SK-N-SH (cell line): Measurements from ENCODE around the gene INPP5A. TPM values are rescaled to one million over a fixed set of nuclear protein-coding genes. Genes with fewer than 3 reads are reported as not detected.
A peak's percentile ranks its signal among the peaks of the same experiment; 100 is the strongest.

Source experiments
- CTCF ChIA-PET: fragments of 300-600, 350-600 bp; formaldehyde crosslinking; extraction: SDS; loops from one replicate; lab custom pipeline; 2021; lab: Yijun Ruan, JAX
- POLR2A ChIA-PET: fragments of 350-600 bp; sonication (Branson Sonifier 250); formaldehyde crosslinking; extraction: SDS; loops from one replicate; lab custom pipeline; 2020; ENCODE audit warnings: antibody characterized with exemption, inconsistent platforms; lab: Yijun Ruan, JAX
- DNase-seq: peaks from one replicate; pipeline ENCODE4 v3.0.0; 2012
- H2AFZ ChIP-seq: fragments of 200-600 bp; sonication (generic); 2 replicates; pipeline ENCODE4 v1.8.1; 2016; ENCODE audit warnings: antibody characterized with exemption, mild to moderate bottlenecking, low read depth
- H3F3A ChIP-seq: fragments of 200-600 bp; sonication (generic); replicated peaks from 2 replicates; pipeline ENCODE3; 2016; ENCODE audit warnings: antibody characterized with exemption, mild to moderate bottlenecking; ENCODE audit not compliant: insufficient read depth
- H3K27ac ChIP-seq, 2 experiments: fragments of 200-500 bp in 1 of 2; fragments of 200-600 bp in 1 of 2; sonication (Bioruptor generic) in 1 of 2; sonication (generic), shearing (Covaris generic) in 1 of 2; 2 replicates each; pipeline versions ENCODE4 v1.5.1 to v1.6.1; 2014 to 2016; ENCODE audit warnings: low read depth in 2 of 2, inconsistent platforms in 1 of 2, low read length in 1 of 2, mild to moderate bottlenecking in 1 of 2, mixed read lengths in 1 of 2
- H3K27me3 ChIP-seq: fragments of 200-600 bp; sonication (generic), shearing (Covaris generic); 2 replicates; pipeline ENCODE4 v1.6.1; 2016; ENCODE audit warnings: mixed run types; ENCODE audit not compliant: insufficient read depth
- H3K36me3 ChIP-seq, 2 experiments: fragments of 200-500 bp in 1 of 2; fragments of 200-600 bp in 1 of 2; sonication (Bioruptor generic) in 1 of 2; sonication (generic) in 1 of 2; replicated peaks in 1 of 2; 2 replicates each; pipeline versions ENCODE3 to v1.5.1; 2014 to 2016; ENCODE audit warnings: low read length in 1 of 2, mild to moderate bottlenecking in 1 of 2; ENCODE audit not compliant: insufficient read depth in 2 of 2, control insufficient read depth in 1 of 2
- H3K4me1 ChIP-seq, 2 experiments: fragments of 200-500 bp in 1 of 2; fragments of 200-600 bp in 1 of 2; sonication (Bioruptor generic) in 1 of 2; sonication (generic), shearing (Covaris generic) in 1 of 2; 2 replicates each; pipeline versions ENCODE4 v1.5.1 to v1.6.1; 2014 to 2016; ENCODE audit warnings: low read depth in 1 of 2, low read length in 1 of 2, mixed run types in 1 of 2; ENCODE audit not compliant: insufficient read depth in 2 of 2, control insufficient read depth in 1 of 2
- H3K4me2 ChIP-seq: fragments of 200-600 bp; sonication (generic), shearing (Covaris generic); 2 replicates; pipeline ENCODE4 v1.6.1; 2017; ENCODE audit warnings: mixed run types
- H3K4me3 ChIP-seq, 2 experiments: fragments of 200-500 bp in 1 of 2; fragments of 200-600 bp in 1 of 2; sonication (Bioruptor generic) in 1 of 2; sonication (generic), shearing (Covaris generic) in 1 of 2; 2 replicates each; pipeline versions ENCODE4 v1.5.1 to v1.8.1; 2014 to 2016; ENCODE audit warnings: low read depth in 2 of 2, inconsistent platforms in 1 of 2, low read length in 1 of 2, mild to moderate bottlenecking in 1 of 2, mixed read lengths in 1 of 2, moderate library complexity in 1 of 2
- H3K79me2 ChIP-seq: fragments of 200-600 bp; sonication (generic); 2 replicates; pipeline ENCODE4 v1.8.1; 2017; ENCODE audit warnings: mild to moderate bottlenecking; ENCODE audit not compliant: insufficient read depth
- H3K9ac ChIP-seq: fragments of 200-600 bp; sonication (generic); 2 replicates; pipeline ENCODE4 v1.6.1; 2017; ENCODE audit warnings: mixed run types
- H3K9me2 ChIP-seq: fragments of 200-600 bp; sonication (generic); 2 replicates; pipeline ENCODE4 v1.6.1; 2017; ENCODE audit warnings: mixed run types
- H3K9me3 ChIP-seq: fragments of 200-600 bp; sonication (generic); 2 replicates; pipeline ENCODE4 v1.6.1; 2017; ENCODE audit warnings: mixed run types, mild to moderate bottlenecking, moderate library complexity
- H4K20me1 ChIP-seq: fragments of 200-600 bp; sonication (generic); 2 replicates; pipeline ENCODE4 v1.6.1; 2017; ENCODE audit warnings: mild to moderate bottlenecking, mixed run types; ENCODE audit not compliant: insufficient read depth
- CHD2 ChIP-seq: fragments of 150-350 bp; IDR thresholded peaks from 2 replicates; pipeline ENCODE4 v1.6.1; 2018; ENCODE audit warnings: low read length; ENCODE audit not compliant: partially characterized antibody
- EZH2phosphoT487 ChIP-seq: fragments of 200-600 bp; sonication (generic); IDR thresholded peaks from 2 replicates; pipeline ENCODE4 v1.6.1; 2017; ENCODE audit warnings: low read depth, mixed run types, mild to moderate bottlenecking, antibody characterized with exemption, moderate library complexity, borderline replicate concordance
- FOSL2 ChIP-seq: IDR thresholded peaks from 2 replicates; pipeline ENCODE4 v1.4.0; 2012; ENCODE audit warnings: low read depth, mild to moderate bottlenecking, moderate library complexity, borderline replicate concordance
- JUND ChIP-seq: IDR thresholded peaks from 2 replicates; pipeline ENCODE4 v1.4.0; 2012
- MEF2A ChIP-seq: IDR thresholded peaks from 2 replicates; pipeline ENCODE4 v1.4.0; 2012; ENCODE audit warnings: low read depth, borderline replicate concordance
- NFIC ChIP-seq: IDR thresholded peaks from 2 replicates; pipeline ENCODE4 v1.4.0; 2012; ENCODE audit warnings: borderline replicate concordance
- POLR2AphosphoS5 ChIP-seq: IDR thresholded peaks from 2 replicates; pipeline ENCODE4 v1.6.1; 2012; ENCODE audit warnings: low read depth, low read length
- RAD21 ChIP-seq: IDR thresholded peaks from 2 replicates; pipeline ENCODE4 v1.6.1; 2012; ENCODE audit warnings: mild to moderate bottlenecking, low read length
- RXRA ChIP-seq: IDR thresholded peaks from 2 replicates; pipeline ENCODE4 v1.4.0; 2012; ENCODE audit warnings: low read depth, mild to moderate bottlenecking, borderline replicate concordance
- SIN3A ChIP-seq: IDR thresholded peaks from 2 replicates; pipeline ENCODE4 v1.6.1; 2012; ENCODE audit warnings: low read depth, mild to moderate bottlenecking, low read length, moderate library complexity, borderline replicate concordance
- TAF1 ChIP-seq: IDR thresholded peaks from 2 replicates; pipeline ENCODE4 v1.6.1; 2012; ENCODE audit warnings: low read depth, mild to moderate bottlenecking, low read length, moderate library complexity, borderline replicate concordance
- TCF12 ChIP-seq: IDR thresholded peaks from 2 replicates; pipeline ENCODE4 v1.4.0; 2012
- WGBS: methylation state at CpG from one replicate; pipeline ENCODE4 v1.1.6; 2017; ENCODE audit warnings: low lambda C conversion rate; 5-methylcytosine and 5-hydroxymethylcytosine counted together
- polyA plus RNA-seq, 3 experiments: library from polyadenylated mRNA; depleted of rRNA; stranded (reverse); fragments of >200 nt; gene quantifications; 2 replicates each; pipeline ENCODE4 v1.2.3, GENCODE V29; 2012
- TF ChIP-seq, protein P1 (sequence below): fragments of 150-350 bp; IDR thresholded peaks from 2 replicates; pipeline ENCODE4 v1.6.1; 2017; ENCODE audit warnings: antibody characterized with exemption, low read length, low read depth, borderline replicate concordance
- TF ChIP-seq, protein P2 (sequence below): IDR thresholded peaks from 2 replicates; pipeline ENCODE4; 2012
- TF ChIP-seq, protein P3 (sequence below): IDR thresholded peaks from 2 replicates; pipeline ENCODE4 v1.6.1; 2012; ENCODE audit warnings: mild to moderate bottlenecking, low read depth, low read length, moderate library complexity
- TF ChIP-seq, protein P4 (sequence below): IDR thresholded peaks from 2 replicates; pipeline ENCODE4 v1.4.0; 2012; ENCODE audit warnings: low read depth, borderline replicate concordance

Gene INPP5A
- polyA plus RNA-seq, 1 of the 3 experiments (the other 2 are of a cell fraction) = 12.0 TPM

DNA sequence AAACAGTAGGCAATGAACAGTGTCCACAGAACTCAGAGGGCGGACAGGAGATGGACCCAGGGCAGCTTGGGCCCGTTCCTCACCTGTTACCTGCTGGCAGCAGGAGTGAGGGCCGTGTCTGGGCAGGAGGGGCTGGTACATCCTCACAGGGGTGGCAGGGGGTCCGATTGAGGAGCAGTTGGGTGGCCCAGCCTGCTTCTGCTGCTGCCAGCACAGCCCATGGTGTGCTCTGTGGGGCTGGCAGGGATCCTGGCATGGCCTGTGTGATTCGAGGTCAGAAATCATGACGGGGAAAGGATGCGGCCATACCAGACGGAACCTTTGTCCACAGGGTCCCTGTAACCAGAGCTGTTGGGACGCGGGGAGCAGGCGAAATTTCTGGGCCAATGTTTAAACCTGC, 49.6 kb downstream of the INPP5A start:
- WGBS = 88% methylated on average over 11 of the region's 11 CpGs
- Histone ChIP-seq H4K20me1 (peaks cover 10% of the 10 kb centered on the region; the same call in 1 of the 2 replicates), H3K36me3 (no peaks in the 10 kb centered on the region)

DNA sequence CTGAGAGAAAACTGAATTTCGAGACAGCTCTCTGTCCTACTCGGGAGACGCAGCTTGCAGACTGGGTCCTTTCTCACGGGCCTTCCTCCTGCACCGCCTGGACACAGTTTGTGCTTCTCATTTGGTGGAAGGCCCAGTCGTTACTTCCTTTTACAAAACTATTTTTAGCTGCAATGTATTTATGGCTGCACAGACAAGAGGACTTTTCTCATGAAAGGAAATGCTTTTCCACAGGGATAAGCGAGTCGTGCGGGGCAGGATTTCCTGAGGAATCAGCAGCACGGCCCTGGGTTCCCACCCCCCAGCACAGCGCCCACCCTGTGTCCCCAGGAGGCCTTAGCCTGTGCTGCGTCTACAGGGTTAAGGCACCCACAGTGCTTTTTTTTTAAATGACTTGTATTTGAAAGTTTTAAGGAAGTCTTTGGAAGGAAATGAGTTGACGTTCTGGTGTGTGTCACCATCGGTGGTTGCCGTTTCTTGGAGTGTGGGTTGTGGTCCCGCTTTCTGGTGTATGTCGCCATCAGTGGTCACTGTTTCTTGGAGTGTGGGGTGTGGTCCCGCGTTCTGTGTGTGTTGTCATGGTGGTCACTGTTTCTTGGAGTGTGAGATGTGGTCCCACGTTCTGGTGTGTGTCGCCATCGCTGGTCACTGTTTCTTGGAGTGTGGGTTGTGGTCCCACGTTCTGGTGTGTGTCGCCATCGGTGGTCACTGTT, 50.9 kb downstream of the INPP5A start:
- no peaks in the 10 kb centered on the region for H3K9me2 ChIP-seq
- no peak overlapping the region for H3K4me3 ChIP-seq
- H3K9me3 ChIP-seq = no peaks in the 10 kb centered on the region
- ChIA-PET CTCF (no interaction called here), POLR2A (no interaction called here)
- H3K27me3 ChIP-seq = no peaks in the 10 kb centered on the region
- peaks cover 5 to 11% of the 10 kb centered on the region in 2 experiments; a peak in 1 of 4 replicates for H3K4me1 ChIP-seq
- DNase-seq = no peak
- H3K9ac ChIP-seq = no peak overlapping the region
- 85% methylated on average over 24 of the region's 25 CpGs for WGBS
- peaks cover 3% of the 10 kb centered on the region for H3F3A ChIP-seq
- peak overlapping the region; percentile 34 for H3K4me2 ChIP-seq
- H3K27ac ChIP-seq = peak overlapping the region in 1 of 2 experiments; percentile 34; a peak in 2 of 4 replicates
- no peak overlapping the region for H2AFZ ChIP-seq
- H3K79me2 ChIP-seq = peaks cover 64% of the 10 kb centered on the region
- H4K20me1 ChIP-seq = peaks cover 15% of the 10 kb centered on the region; the same call in 1 of the 2 replicates
- no peaks in the 10 kb centered on the region for H3K36me3 ChIP-seq
- TF ChIP-seq, protein P1, sequence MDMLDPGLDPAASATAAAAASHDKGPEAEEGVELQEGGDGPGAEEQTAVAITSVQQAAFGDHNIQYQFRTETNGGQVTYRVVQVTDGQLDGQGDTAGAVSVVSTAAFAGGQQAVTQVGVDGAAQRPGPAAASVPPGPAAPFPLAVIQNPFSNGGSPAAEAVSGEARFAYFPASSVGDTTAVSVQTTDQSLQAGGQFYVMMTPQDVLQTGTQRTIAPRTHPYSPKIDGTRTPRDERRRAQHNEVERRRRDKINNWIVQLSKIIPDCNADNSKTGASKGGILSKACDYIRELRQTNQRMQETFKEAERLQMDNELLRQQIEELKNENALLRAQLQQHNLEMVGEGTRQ = no peak
- TF ChIP-seq FOSL2 (no peak), RXRA (no peak), TAF1 (no peak), JUND (no peak), CHD2 (no peak), RAD21 (no peak), TCF12 (no peak), POLR2AphosphoS5 (no peak), EZH2phosphoT487 (no peak), NFIC (no peak)
- TF ChIP-seq, protein P2, sequence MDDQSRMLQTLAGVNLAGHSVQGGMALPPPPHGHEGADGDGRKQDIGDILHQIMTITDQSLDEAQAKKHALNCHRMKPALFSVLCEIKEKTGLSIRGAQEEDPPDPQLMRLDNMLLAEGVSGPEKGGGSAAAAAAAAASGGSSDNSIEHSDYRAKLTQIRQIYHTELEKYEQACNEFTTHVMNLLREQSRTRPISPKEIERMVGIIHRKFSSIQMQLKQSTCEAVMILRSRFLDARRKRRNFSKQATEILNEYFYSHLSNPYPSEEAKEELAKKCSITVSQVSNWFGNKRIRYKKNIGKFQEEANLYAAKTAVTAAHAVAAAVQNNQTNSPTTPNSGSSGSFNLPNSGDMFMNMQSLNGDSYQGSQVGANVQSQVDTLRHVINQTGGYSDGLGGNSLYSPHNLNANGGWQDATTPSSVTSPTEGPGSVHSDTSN = no peak
- TF ChIP-seq, protein P3, sequence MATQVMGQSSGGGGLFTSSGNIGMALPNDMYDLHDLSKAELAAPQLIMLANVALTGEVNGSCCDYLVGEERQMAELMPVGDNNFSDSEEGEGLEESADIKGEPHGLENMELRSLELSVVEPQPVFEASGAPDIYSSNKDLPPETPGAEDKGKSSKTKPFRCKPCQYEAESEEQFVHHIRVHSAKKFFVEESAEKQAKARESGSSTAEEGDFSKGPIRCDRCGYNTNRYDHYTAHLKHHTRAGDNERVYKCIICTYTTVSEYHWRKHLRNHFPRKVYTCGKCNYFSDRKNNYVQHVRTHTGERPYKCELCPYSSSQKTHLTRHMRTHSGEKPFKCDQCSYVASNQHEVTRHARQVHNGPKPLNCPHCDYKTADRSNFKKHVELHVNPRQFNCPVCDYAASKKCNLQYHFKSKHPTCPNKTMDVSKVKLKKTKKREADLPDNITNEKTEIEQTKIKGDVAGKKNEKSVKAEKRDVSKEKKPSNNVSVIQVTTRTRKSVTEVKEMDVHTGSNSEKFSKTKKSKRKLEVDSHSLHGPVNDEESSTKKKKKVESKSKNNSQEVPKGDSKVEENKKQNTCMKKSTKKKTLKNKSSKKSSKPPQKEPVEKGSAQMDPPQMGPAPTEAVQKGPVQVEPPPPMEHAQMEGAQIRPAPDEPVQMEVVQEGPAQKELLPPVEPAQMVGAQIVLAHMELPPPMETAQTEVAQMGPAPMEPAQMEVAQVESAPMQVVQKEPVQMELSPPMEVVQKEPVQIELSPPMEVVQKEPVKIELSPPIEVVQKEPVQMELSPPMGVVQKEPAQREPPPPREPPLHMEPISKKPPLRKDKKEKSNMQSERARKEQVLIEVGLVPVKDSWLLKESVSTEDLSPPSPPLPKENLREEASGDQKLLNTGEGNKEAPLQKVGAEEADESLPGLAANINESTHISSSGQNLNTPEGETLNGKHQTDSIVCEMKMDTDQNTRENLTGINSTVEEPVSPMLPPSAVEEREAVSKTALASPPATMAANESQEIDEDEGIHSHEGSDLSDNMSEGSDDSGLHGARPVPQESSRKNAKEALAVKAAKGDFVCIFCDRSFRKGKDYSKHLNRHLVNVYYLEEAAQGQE = no peak

More for the DNA sequence above, 49.6 kb downstream of the INPP5A start:
- H3K9me2 ChIP-seq = no peaks in the 10 kb centered on the region
- no peak overlapping the region for H3K4me2 ChIP-seq
- no peak overlapping the region for H3K4me3 ChIP-seq
- ChIA-PET CTCF (interaction anchor here (1.0 kb wide), 1 partner anchor 9 kb away, joined by 3 read pairs; no protein-coding TSS in a partner anchor), POLR2A (no interaction called here)
- peaks cover 57% of the 10 kb centered on the region for H3K79me2 ChIP-seq
- no peak overlapping the region for H3K27ac ChIP-seq
- H3K4me1 ChIP-seq = peaks cover 5 to 11% of the 10 kb centered on the region in 2 experiments; a peak in 1 of 4 replicates
- no peak overlapping the region for H2AFZ ChIP-seq
- H3F3A ChIP-seq = peaks cover 3% of the 10 kb centered on the region
- H3K9me3 ChIP-seq = no peaks in the 10 kb centered on the region
- TF ChIP-seq MEF2A (no peak), SIN3A (no peak), RXRA (no peak)
- TF ChIP-seq, protein P4, sequence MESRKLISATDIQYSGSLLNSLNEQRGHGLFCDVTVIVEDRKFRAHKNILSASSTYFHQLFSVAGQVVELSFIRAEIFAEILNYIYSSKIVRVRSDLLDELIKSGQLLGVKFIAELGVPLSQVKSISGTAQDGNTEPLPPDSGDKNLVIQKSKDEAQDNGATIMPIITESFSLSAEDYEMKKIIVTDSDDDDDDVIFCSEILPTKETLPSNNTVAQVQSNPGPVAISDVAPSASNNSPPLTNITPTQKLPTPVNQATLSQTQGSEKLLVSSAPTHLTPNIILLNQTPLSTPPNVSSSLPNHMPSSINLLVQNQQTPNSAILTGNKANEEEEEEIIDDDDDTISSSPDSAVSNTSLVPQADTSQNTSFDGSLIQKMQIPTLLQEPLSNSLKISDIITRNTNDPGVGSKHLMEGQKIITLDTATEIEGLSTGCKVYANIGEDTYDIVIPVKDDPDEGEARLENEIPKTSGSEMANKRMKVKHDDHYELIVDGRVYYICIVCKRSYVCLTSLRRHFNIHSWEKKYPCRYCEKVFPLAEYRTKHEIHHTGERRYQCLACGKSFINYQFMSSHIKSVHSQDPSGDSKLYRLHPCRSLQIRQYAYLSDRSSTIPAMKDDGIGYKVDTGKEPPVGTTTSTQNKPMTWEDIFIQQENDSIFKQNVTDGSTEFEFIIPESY = no peak
- TF ChIP-seq, protein P1 = no peak
- TF ChIP-seq, all 33 proteins: peak for 0
- no peak overlapping the region for H3K9ac ChIP-seq
- no peak for DNase-seq
- no peaks in the 10 kb centered on the region for H3K27me3 ChIP-seq
